Spleen (tissue), 11 donors: ENCODE measurements around the gene SNED1. TPM values are rescaled to one million over a fixed set of nuclear protein-coding genes. Genes with fewer than 3 reads are reported as not detected.

Source experiments
- DNase-seq: peaks from one replicate; pipeline ENCODE4 v3.0.0-alpha.2; 2020
- H3K27ac ChIP-seq, 8 donors: fragments of 200-600 bp; sonication (generic) in 7 of 8; 1 replicate in 4 of 8; 2 replicates in 4 of 8; pipeline versions ENCODE4 v1.5.0 to v1.8.0; 2016 to 2021; ENCODE audit warnings: inconsistent platforms in 4 of 8, mild to moderate bottlenecking in 4 of 8, moderate library complexity in 1 of 8
- H3K27me3 ChIP-seq, 7 donors: fragments of 200-600 bp; sonication (generic) in 6 of 7; replicated peaks in 1 of 7; 1 replicate in 4 of 7; 2 replicates in 3 of 7; pipeline versions ENCODE4 v1.5.0 to v1.8.0; 2016 to 2021; ENCODE audit warnings: inconsistent platforms in 3 of 7, mild to moderate bottlenecking in 1 of 7
- H3K36me3 ChIP-seq, 6 donors: fragments of 200-600 bp; sonication (generic) in 5 of 6; 1 replicate in 4 of 6; 2 replicates in 2 of 6; pipeline versions ENCODE4 v1.5.0 to v1.8.0; 2016 to 2021; ENCODE audit warnings: inconsistent platforms in 2 of 6
- H3K4me1 ChIP-seq, 6 donors: fragments of 200-600 bp; sonication (generic) in 5 of 6; 1 replicate in 3 of 6; 2 replicates in 3 of 6; pipeline versions ENCODE4 v1.5.0 to v1.8.0; 2016 to 2021; ENCODE audit warnings: inconsistent platforms in 3 of 6
- H3K4me3 ChIP-seq, 8 donors: fragments of 200-600 bp; sonication (generic) in 7 of 8; 1 replicate in 4 of 8; 2 replicates in 4 of 8; pipeline versions ENCODE4 v1.5.0 to v1.8.0; 2016 to 2021; ENCODE audit warnings: inconsistent platforms in 4 of 8, mild to moderate bottlenecking in 4 of 8, moderate library complexity in 2 of 8
- H3K9me3 ChIP-seq, 8 donors: fragments of 200-600 bp; sonication (generic) in 7 of 8; 1 replicate in 4 of 8; 2 replicates in 4 of 8; pipeline versions ENCODE4 v1.5.0 to v1.8.0; 2016 to 2021; ENCODE audit warnings: inconsistent platforms in 4 of 8
- CTCF ChIP-seq, 11 experiments: fragments of 200-600 bp in 7 of 11; fragments of 450-650 bp in 4 of 11; sonication (generic) in 4 of 11; IDR thresholded peaks in 8 of 11; conservative IDR thresholded peaks in 3 of 11; 1 replicate in 7 of 11; 2 replicates in 4 of 11; pipeline versions ENCODE4 v1.4.0 to v1.8.0; 2016 to 2021; ENCODE audit warnings: antibody characterized with exemption in 11 of 11, inconsistent platforms in 4 of 11, mild to moderate bottlenecking in 1 of 11
- POLR2A ChIP-seq, 3 donors: fragments of 450-650 bp; IDR thresholded peaks; one replicate each; pipeline ENCODE4 v1.5.1; 2017; ENCODE audit warnings: antibody characterized with exemption in 3 of 3, mild to moderate bottlenecking in 1 of 3
- POLR2AphosphoS5 ChIP-seq, 3 donors: sonication (generic); formaldehyde crosslinking; IDR thresholded peaks; one replicate each; pipeline ENCODE4 v1.5.1; 2017; ENCODE audit warnings: antibody characterized with exemption in 3 of 3
- WGBS, 5 donors: extraction: QIAGEN DNeasy Blood & Tissue Kit in 3 of 5; methylation state at CpG; one replicate each; pipeline versions ENCODE4 v1.1.5 to v1.1.7; 2013 to 2018; 5-methylcytosine and 5-hydroxymethylcytosine counted together
- intact Hi-C: fragments of 100-400 bp; cut with DNase I; formaldehyde crosslinking; loops from one replicate; pipeline ENCODE4 v1.15.0; 2023; ENCODE audit warnings: low total_unique reads
- polyA plus RNA-seq, 3 donors: library from polyadenylated mRNA; stranded (reverse); fragments of 200-250 nt; gene quantifications; one replicate each; pipeline ENCODE4 v1.2.1, GENCODE V29; 2013
- total RNA-seq, 7 donors: library from RNA; depleted of rRNA in 3 of 7; stranded (reverse); fragments of >200 nt in 3 of 7; fragmentation: NEBNext Ultra II Directional in 4 of 7; extraction: Animal tissue kit (Norgen Biotek cat#: 25700) in 4 of 7; gene quantifications; one replicate each; pipeline versions ENCODE4 v1.1.0 to v1.2.1, GENCODE V29; 2016 to 2021
- donor health status: healthy with polysubstance abuse.
- donor health status: DM: no; HTN: no; CAD: no; lungs with moderate emphysema.
- donor health status: DM: no; HTN: no; CAD: no.
- donor health status: Bipolar disorder and iron deficiency.
- donor health status: healthy.
- donor health status: DM: no; HTN: no; CAD: no.
- donor health status: DM: yes; HTN: yes; CAD: no.

SNED1 gene
- total and polyA plus RNA-seq, 10 donors = 2.6 to 85.3 (median 45.5) TPM

- peaks cover 0 to 17% (median 0%) of the 10 kb centered on the region in 7 donors for H3K27me3 ChIP-seq
- WGBS, 5 donors = 65 to 85% (median 71%) methylated on average over 3 of the region's 3 CpGs
- H3K36me3 ChIP-seq = no peaks in the 10 kb centered on the region
- no peaks in the 10 kb centered on the region for H3K9me3 ChIP-seq
- H3K27ac ChIP-seq = no peak overlapping the region
- intact Hi-C loops = no loop called here
- no peak for TF ChIP-seq POLR2AphosphoS5 (IDR thresholded peaks at IDR 0.05)
- TF ChIP-seq CTCF (IDR thresholded peaks at IDR 0.05 in 8 of 11, conservative IDR thresholded peaks at IDR 0.05 in 3 of 11) = no peak
- no peak for TF ChIP-seq POLR2A (IDR thresholded peaks at IDR 0.05)
- peaks cover 5 to 29% (median 17%) of the 10 kb centered on the region in 6 donors for H3K4me1 ChIP-seq
- DNase-seq = no peak
- H3K4me3 ChIP-seq = no peak overlapping the region
Observed at GRCh38 chr2:240970104-240970503, 28.3 kb upstream of the SNED1 start.

GRCh38 chr2:240970816-240971215 is 27.6 kb upstream of the SNED1 start:
- Histone ChIP-seq H3K27me3 (peaks cover 0 to 24% (median 0%) of the 10 kb centered on the region in 7 donors), H3K9me3 (no peaks in the 10 kb centered on the region), H3K27ac (no peak overlapping the region), H3K36me3 (no peaks in the 10 kb centered on the region), H3K4me3 (no peak overlapping the region), H3K4me1 (peaks cover 0 to 22% (median 11%) of the 10 kb centered on the region in 6 donors)
- TF ChIP-seq POLR2A (IDR thresholded peaks at IDR 0.05) = no peak
- TF ChIP-seq CTCF (IDR thresholded peaks at IDR 0.05 in 8 of 11, conservative IDR thresholded peaks at IDR 0.05 in 3 of 11) = no peak
- no peak for TF ChIP-seq POLR2AphosphoS5 (IDR thresholded peaks at IDR 0.05)
- intact Hi-C loops = no loop called here
- DNase-seq = no peak
- WGBS, 5 donors = 85 to 93% (median 92%) methylated on average over 14 to 15 of the region's 15 CpGs

- Histone ChIP-seq H3K36me3 (no peaks in the 10 kb centered on the region), H3K9me3 (no peaks in the 10 kb centered on the region), H3K4me1 (peaks cover 0 to 8% (median under 1%) of the 10 kb centered on the region in 6 donors), H3K27ac (no peak overlapping the region), H3K4me3 (no peak overlapping the region), H3K27me3 (peaks cover 0 to 25% (median 0%) of the 10 kb centered on the region in 7 donors)
- WGBS, 5 donors = 82 to 93% (median 85%) methylated on average over 11 of the region's 11 CpGs
- no peak for DNase-seq
- TF ChIP-seq POLR2AphosphoS5 (IDR thresholded peaks at IDR 0.05) (no peak), CTCF (IDR thresholded peaks at IDR 0.05 in 8 of 11, conservative IDR thresholded peaks at IDR 0.05 in 3 of 11) (no peak), POLR2A (IDR thresholded peaks at IDR 0.05) (no peak)
- intact Hi-C loops = no loop called here
Observed at GRCh38 chr2:240972201-240972600, 26.2 kb upstream of the SNED1 start.

- H3K27ac ChIP-seq = no peak overlapping the region
- peaks cover 0 to 25% (median 0%) of the 10 kb centered on the region in 7 donors for H3K27me3 ChIP-seq
- no peak for DNase-seq
- H3K9me3 ChIP-seq = no peaks in the 10 kb centered on the region
- peaks cover 0 to under 1% (median 0%) of the 10 kb centered on the region in 6 donors for H3K4me1 ChIP-seq
- 67 to 80% (median 69%) methylated on average over 17 of the region's 17 CpGs for WGBS, 5 donors
- no peak for TF ChIP-seq POLR2AphosphoS5 (IDR thresholded peaks at IDR 0.05)
- TF ChIP-seq POLR2A (IDR thresholded peaks at IDR 0.05) = no peak
- no peak for TF ChIP-seq CTCF (IDR thresholded peaks at IDR 0.05 in 8 of 11, conservative IDR thresholded peaks at IDR 0.05 in 3 of 11)
- no peak overlapping the region for H3K4me3 ChIP-seq
- H3K36me3 ChIP-seq = no peaks in the 10 kb centered on the region
- intact Hi-C loops = no loop called here
Observed at GRCh38 chr2:240972636-240973521, 25.5 kb upstream of the SNED1 start.
